Cardiac muscle cell (in vitro differentiated cells and primary cell): ENCODE measurements around the gene LRRC45. TPM values are rescaled to one million over a fixed set of nuclear protein-coding genes. Genes with fewer than 3 reads are reported as not detected.

ENCODE experiments used
- DNase-seq, 2 donors: peaks; one replicate each; pipeline versions ENCODE4 v3.0.0 to v3.0.0-alpha.2; 2010 to 2017; ENCODE audit warnings: low read depth in 1 of 2, low spot score in 1 of 2
- H3K27ac ChIP-seq: fragments of 200-600 bp; sonication (generic); 2 replicates; pipeline ENCODE4 v1.5.1; 2016
- H3K27me3 ChIP-seq: fragments of 200-600 bp; sonication (generic); 2 replicates; pipeline ENCODE4 v1.6.0; 2016; ENCODE audit warnings: control low read depth
- H3K36me3 ChIP-seq: fragments of 200-600 bp; sonication (generic); 2 replicates; pipeline ENCODE4 v1.5.1; 2016; ENCODE audit warnings: control low read depth
- H3K4me1 ChIP-seq: fragments of 200-600 bp; sonication (generic); 2 replicates; pipeline ENCODE4 v1.8.1; 2017; ENCODE audit warnings: low read depth, mild to moderate bottlenecking, mixed run types
- H3K4me3 ChIP-seq: fragments of 200-600 bp; sonication (generic); 2 replicates; pipeline ENCODE4 v1.5.1; 2016; ENCODE audit warnings: mild to moderate bottlenecking
- H3K9me3 ChIP-seq: fragments of 200-600 bp; sonication (generic); 2 replicates; pipeline ENCODE4 v1.5.1; 2017; ENCODE audit warnings: low read depth, mild to moderate bottlenecking, control low read depth
- polyA plus RNA-seq: library from polyadenylated mRNA; unstranded; fragments of >200 nt; fragmentation: Nextera tagmentation; extraction: Ambion mirVana; gene quantifications from 2 replicates; pipeline ENCODE4 v1.2.1, GENCODE V29; 2016
- total RNA-seq: library from RNA; depleted of rRNA; stranded (reverse); fragments of >200 nt; gene quantifications from 2 replicates; pipeline ENCODE4 v1.2.3, GENCODE V29; 2016
- TF ChIP-seq, protein P1 (sequence below): IDR thresholded peaks from 2 replicates; pipeline ENCODE4 v1.5.1; 2012; ENCODE audit warnings: low read depth, mild to moderate bottlenecking, low read length

The LRRC45 gene
- total and polyA plus RNA-seq, 2 experiments from 2014 or later: 31.8 to 36.5 TPM

- Histone ChIP-seq H3K27me3 (no peaks in the 10 kb centered on the region), H3K4me1 (no peaks in the 10 kb centered on the region), H3K4me3 (peak overlapping the region; percentile 61), H3K36me3 (no peaks in the 10 kb centered on the region), H3K9me3 (no peaks in the 10 kb centered on the region), H3K27ac (no peak overlapping the region)
- DNase-seq: peak; percentile 74 to 82
- TF ChIP-seq, protein P1, sequence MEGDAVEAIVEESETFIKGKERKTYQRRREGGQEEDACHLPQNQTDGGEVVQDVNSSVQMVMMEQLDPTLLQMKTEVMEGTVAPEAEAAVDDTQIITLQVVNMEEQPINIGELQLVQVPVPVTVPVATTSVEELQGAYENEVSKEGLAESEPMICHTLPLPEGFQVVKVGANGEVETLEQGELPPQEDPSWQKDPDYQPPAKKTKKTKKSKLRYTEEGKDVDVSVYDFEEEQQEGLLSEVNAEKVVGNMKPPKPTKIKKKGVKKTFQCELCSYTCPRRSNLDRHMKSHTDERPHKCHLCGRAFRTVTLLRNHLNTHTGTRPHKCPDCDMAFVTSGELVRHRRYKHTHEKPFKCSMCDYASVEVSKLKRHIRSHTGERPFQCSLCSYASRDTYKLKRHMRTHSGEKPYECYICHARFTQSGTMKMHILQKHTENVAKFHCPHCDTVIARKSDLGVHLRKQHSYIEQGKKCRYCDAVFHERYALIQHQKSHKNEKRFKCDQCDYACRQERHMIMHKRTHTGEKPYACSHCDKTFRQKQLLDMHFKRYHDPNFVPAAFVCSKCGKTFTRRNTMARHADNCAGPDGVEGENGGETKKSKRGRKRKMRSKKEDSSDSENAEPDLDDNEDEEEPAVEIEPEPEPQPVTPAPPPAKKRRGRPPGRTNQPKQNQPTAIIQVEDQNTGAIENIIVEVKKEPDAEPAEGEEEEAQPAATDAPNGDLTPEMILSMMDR: peak; percentile 76
Observed at GRCh38 chr17:82021107-82021899, 1.8 kb upstream of the LRRC45 start.

DNA sequence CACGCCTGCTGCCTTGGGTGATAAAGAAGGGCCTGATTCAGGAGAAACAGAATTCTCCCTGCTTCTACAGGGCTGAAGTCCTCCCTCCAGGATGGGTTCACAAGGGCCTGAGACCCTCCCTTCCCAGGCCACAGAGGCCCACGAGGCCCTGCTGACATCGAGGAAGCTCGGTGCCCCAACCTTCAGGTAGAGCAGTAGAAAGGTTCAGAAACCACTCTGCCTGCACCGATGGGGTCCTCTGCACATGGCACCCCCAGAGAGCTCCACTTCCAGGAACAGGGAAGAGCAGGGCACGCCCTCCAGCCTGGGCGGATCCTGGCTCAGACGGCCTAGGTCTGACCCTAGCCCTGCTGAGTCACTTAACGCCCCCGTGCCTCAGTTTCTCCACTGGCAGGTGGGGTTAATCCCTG is 1.2 kb upstream of the LRRC45 start:
- DNase-seq: no peak
- Histone ChIP-seq H3K27ac (no peak overlapping the region), H3K4me1 (no peaks in the 10 kb centered on the region), H3K9me3 (no peaks in the 10 kb centered on the region), H3K36me3 (no peaks in the 10 kb centered on the region), H3K4me3 (peak overlapping the region; percentile 61), H3K27me3 (no peaks in the 10 kb centered on the region)
- TF ChIP-seq, protein P1: no peak

DNA sequence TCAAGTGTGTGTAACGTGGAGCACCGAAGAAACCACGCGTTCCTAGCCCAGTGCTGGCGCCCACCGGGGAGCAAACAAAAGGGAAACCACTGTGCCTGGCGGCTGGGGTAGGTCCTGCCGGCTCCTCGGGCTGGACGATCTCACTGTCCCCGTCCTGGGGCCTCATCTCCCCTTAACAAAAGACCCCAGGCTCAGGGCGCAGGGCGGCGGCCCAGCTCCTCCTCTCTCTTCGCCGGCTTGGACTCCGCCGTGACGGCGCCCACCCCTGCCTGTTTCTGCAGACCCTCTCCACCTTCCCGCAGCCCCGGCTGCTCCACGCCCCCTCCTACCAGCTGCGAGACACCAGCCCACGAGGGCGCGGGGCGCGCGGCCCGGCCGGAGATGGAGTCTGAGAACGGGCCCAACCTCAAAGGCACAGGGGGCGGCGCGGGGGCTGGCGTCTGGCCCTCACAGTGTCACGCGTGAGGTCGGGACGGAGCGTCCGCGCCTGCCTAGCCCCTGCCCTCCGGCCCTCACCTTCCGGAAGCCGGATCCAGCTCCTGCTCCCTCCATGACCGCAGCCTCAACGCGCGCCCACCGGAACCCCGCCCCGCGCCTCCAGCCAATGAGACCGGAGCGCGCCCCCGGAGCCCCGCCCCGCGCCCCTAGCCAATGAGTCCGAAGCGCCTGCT is 660 bp upstream of the LRRC45 start, which contains the start of gene CENPX:
Gene CENPX, minus strand, starts transcription at position 569 of the 671 bp plus-strand sequence. Its CDS starts 17 bp downstream, at position 552.
- H3K36me3 ChIP-seq: no peaks in the 10 kb centered on the region
- TF ChIP-seq, protein P1: no peak
- H3K4me3 ChIP-seq: peak within 1 kb of the TSS; percentile 61
- H3K27me3 ChIP-seq: no peaks in the 10 kb centered on the region
- no peak for DNase-seq
- no peaks in the 10 kb centered on the region for H3K9me3 ChIP-seq
- no peaks in the 10 kb centered on the region for H3K4me1 ChIP-seq
- H3K27ac ChIP-seq: no peak within 1 kb of the TSS

DNA sequence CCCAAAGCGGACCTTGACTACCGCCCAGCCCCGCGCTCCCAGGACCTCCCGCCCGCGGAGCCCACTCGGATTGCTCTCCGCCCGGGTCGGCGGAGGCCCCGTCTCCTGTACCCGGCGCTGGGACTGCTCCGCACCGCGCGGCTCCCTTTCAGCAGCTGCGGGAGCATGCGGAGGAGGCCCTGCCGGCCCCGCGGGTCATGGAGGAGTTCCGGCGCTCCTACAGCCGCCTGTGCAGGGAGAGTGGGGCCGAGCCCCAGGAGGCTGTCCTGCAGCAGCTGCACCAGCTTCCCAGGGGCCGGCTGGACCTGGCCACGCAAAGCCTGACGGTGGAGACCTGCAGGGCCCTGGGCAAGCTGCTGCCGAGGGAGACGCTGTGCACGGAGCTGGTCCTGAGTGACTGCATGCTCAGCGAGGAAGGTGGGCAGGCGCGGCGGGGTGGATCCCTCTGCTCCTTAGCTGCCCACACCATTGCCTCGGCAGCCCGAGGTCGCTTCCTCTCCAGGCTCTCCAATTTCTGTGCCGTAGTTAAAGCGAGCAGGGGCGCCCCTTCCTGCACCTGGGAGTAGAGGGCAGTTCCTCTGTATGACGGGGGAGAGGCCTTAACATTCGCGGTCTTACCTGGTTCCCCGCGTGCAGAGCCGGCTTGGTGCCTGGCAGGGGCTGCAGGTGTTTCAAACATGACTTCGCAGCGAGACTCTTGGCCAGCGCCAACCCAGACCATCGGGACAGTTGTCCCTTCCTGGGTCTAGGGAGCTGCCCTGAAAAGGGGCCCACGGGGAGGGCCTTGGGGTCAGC is 539 bp downstream of the LRRC45 start:
- peak; percentile 26 to 57 for DNase-seq
- H3K36me3 ChIP-seq: no peaks in the 10 kb centered on the region
- TF ChIP-seq, protein P1: no peak
- no peaks in the 10 kb centered on the region for H3K27me3 ChIP-seq
- no peaks in the 10 kb centered on the region for H3K9me3 ChIP-seq
- H3K4me1 ChIP-seq: no peaks in the 10 kb centered on the region
- no peak overlapping the region for H3K27ac ChIP-seq
- peak overlapping the region; percentile 53 for H3K4me3 ChIP-seq

DNA sequence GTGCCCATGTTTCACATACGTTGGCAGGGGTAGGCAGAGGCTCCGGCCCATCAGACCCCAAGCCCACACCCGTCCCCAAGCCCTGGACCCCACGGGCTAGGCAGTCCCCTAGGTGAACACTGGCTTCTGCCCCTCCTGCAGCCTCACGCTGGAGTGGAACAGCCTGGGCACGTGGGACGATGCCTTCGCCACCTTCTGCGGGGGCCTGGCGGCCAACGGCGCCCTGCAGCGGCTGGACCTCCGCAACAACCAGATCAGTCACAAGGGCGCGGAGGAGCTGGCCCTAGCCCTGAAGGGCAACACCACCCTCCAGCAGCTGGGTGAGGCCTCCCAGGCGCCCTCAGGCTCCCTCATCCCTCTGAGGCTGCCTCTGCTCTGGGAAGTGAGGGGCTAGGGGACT is 1.8 kb downstream of the LRRC45 start:
- TF ChIP-seq, protein P1: no peak
- no peak for DNase-seq
- H3K27me3 ChIP-seq: no peaks in the 10 kb centered on the region
- no peaks in the 10 kb centered on the region for H3K9me3 ChIP-seq
- H3K27ac ChIP-seq: no peak overlapping the region
- H3K4me1 ChIP-seq: no peaks in the 10 kb centered on the region
- H3K36me3 ChIP-seq: no peaks in the 10 kb centered on the region
- H3K4me3 ChIP-seq: no peak overlapping the region
